GM11168 (cell line): ENCODE measurements around the gene ZNF117.
"Not testable (repeated sequence)": the region's sequence is repeated elsewhere in the genome, so short reads cannot be mapped to it uniquely, and the experiment has no call there.

Experiments
- in situ Hi-C: fragments of 300-500 bp; cut with MboI; formaldehyde crosslinking; loops from one replicate; pipeline ENCODE4 v1.12.0; 2022; ENCODE audit warnings: low sequenced_read_pairs; ENCODE audit not compliant: unreplicated experiment

Gene ZNF117

GRCh38 chr7:64990936-64991335 is at the start of gene ZNF117:
Gene ZNF117 (minus strand): TSS chr7:64991036.
- in situ Hi-C loops, result no loop called here

GRCh38 chr7:65038767-65039166 is 47.9 kb upstream of the ZNF117 start:
- in situ Hi-C loops, result not testable (repeated sequence)

GRCh38 chr7:65037740-65038688 is 47.2 kb upstream of the ZNF117 start:
- in situ Hi-C loops, result no loop called here

GRCh38 chr7:65036526-65036925 is 45.7 kb upstream of the ZNF117 start:
- in situ Hi-C loops, result not testable (repeated sequence)

GRCh38 chr7:65035469-65035868 is 44.6 kb upstream of the ZNF117 start:
- in situ Hi-C loops, result not testable (repeated sequence)

- in situ Hi-C loops, result not testable (repeated sequence)
These were observed 43.4 kb upstream of the ZNF117 start for GRCh38 chr7:65034120-65034782.

GRCh38 chr7:65033391-65033790 is 42.6 kb upstream of the ZNF117 start:
- in situ Hi-C loops, result not testable (repeated sequence)

- in situ Hi-C loops, result loop anchor here (5.0 kb wide), 1 partner anchor 837 kb away; no protein-coding TSS in a partner anchor
These were observed 34.2 kb upstream of the ZNF117 start for GRCh38 chr7:65025023-65025422.

GRCh38 chr7:65020978-65021377 is 30.1 kb upstream of the ZNF117 start:
- in situ Hi-C loops, result not testable (repeated sequence)

- in situ Hi-C loops, result not testable (repeated sequence)
These were observed 19.0 kb upstream of the ZNF117 start for GRCh38 chr7:65009881-65010280.

- in situ Hi-C loops, result not testable (repeated sequence)
These were observed 18.6 kb upstream of the ZNF117 start for GRCh38 chr7:65009394-65009793.

GRCh38 chr7:65007036-65007435 is 16.2 kb upstream of the ZNF117 start:
- in situ Hi-C loops, result not testable (repeated sequence)

GRCh38 chr7:65006094-65006992 is 15.5 kb upstream of the ZNF117 start, which contains the start of gene ERV3-1:
Gene ERV3-1 (minus strand): TSS chr7:65006687. CDS start chr7:64993026, 13,661 bp downstream.
- in situ Hi-C loops, result no loop called here

- in situ Hi-C loops, result no loop called here
These were observed 13.7 kb upstream of the ZNF117 start for GRCh38 chr7:65004575-65004974.

- in situ Hi-C loops, result no loop called here
These were observed 12.2 kb upstream of the ZNF117 start for GRCh38 chr7:65002972-65003585.

GRCh38 chr7:65001291-65001814 is 10.5 kb upstream of the ZNF117 start:
- in situ Hi-C loops, result no loop called here

GRCh38 chr7:64999165-65000004 is 8.5 kb upstream of the ZNF117 start:
- in situ Hi-C loops, result no loop called here

GRCh38 chr7:64998865-64999164 is 8.0 kb upstream of the ZNF117 start:
- in situ Hi-C loops, result no loop called here

- in situ Hi-C loops, result no loop called here
These were observed 7.1 kb upstream of the ZNF117 start for GRCh38 chr7:64997927-64998391.
